GM19468 (cell line): ENCODE measurements around the gene NT5DC1.

ENCODE experiments used
- ATAC-seq: cut with Tn5 transposase; IDR thresholded peaks from one replicate; pipeline ENCODE4 v1.9.1; 2021; ENCODE audit warnings: mild to moderate bottlenecking, moderate library complexity, moderate number of reproducible peaks; ENCODE audit not compliant: unreplicated experiment; ENCODE audit errors: extremely low read depth

NT5DC1 gene

GRCh38 chr6:116127771-116128493 lies 27.3 kb downstream of the NT5DC1 start:
- no peak for ATAC-seq

- ATAC-seq: no peak
These were observed 32.8 kb downstream of the NT5DC1 start for GRCh38 chr6:116133453-116133852.

DNA sequence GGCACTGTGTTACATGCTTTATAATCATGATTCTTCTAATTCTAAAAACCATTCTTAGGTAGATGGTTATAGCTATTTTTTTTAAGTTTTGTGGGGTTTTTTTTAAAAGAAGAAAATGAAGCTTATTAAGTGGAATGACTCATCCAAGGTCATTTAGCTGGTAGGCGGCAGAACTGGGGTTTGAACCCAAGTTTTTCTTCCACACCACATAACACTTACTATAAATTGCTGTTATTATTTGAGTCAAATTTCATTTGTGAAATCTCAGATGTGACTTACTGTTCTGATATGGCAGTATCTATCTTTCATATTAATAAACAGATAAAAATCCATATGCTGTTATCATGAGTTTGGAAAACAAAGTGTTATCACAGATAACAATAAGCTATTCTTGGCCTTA lies 35.7 kb downstream of the NT5DC1 start:
- no peak for ATAC-seq

DNA sequence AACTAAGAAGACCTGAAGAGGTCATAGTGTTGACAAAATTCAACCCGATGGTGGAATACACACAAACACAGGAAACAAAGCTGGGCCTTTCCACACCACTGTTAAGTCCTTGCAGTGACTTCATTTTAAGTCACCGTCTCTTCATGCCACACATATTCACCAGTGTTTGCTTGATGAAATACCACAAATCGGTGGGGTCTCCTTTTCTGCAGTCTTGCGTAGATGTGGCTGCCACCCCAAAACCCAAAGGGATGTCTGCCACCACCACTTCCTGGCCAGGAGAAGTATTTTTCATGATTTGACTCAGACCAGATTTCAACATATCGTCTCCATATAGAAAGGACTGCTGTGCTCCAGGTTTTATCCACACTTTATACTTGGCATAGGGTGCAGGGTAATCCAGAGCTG lies 36.3 kb downstream of the NT5DC1 start:
- ATAC-seq: no peak

DNA sequence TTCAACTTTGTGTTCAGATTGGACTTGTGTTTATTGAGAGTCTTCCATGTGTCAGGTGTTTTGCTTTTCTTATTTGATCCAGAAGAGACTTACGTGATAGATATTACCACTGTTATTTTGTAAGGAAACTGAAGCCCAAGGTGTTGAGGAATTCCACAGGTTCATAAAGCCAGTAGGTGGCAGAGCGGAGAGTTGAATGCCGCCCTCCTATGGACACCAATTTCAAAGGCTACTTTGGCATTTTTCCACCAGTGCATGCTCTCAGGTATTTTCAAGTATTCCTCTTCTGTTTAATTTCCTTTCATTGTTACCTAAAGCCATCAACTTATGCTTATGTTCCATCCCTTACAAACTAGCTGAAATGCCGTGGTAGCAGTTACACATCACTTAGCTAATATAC lies 39.3 kb downstream of the NT5DC1 start:
- ATAC-seq: no peak

- ATAC-seq: no peak
These were observed 44.0 kb downstream of the NT5DC1 start for GRCh38 chr6:116144605-116145004.

DNA sequence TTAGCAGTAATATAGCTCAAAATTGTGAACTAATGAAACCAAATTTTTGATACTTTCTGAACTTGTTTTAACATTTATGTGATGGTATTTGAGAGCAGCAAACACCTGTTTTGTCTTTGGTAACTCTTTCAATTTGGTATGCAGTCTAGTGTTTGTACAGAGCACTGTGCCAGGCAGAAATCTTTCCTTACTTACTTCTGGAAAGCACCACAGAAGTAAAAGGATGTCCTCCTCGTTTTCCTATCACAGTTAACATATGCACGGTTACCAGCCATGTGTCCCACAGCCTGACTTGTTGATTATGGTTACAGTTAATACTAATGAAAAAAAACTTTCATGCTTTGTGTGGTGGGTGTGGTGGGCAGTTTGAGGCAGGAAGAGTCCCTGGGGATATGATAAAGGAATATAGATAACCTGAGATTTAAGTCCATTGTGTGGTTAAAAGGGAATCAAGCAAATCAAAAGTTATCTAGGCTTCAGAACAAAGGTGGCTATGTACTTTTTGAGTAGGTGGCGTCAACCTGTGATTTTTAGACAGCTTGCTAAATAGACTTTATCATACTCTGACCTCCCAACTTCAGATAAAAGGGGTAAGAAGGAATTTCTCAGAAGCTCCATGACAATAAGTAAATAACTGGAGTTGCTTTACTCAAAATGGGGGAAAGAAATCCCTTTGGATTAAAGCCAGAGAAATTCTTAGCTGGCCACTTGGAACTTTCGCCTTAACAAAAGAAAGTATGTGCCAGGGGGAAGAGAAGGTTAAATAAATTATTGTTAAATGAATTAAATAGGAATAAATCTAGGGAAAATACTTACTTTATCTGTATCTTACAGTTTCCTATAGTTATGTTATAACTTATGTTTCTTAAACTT lies 45.4 kb downstream of the NT5DC1 start:
- no peak for ATAC-seq

DNA sequence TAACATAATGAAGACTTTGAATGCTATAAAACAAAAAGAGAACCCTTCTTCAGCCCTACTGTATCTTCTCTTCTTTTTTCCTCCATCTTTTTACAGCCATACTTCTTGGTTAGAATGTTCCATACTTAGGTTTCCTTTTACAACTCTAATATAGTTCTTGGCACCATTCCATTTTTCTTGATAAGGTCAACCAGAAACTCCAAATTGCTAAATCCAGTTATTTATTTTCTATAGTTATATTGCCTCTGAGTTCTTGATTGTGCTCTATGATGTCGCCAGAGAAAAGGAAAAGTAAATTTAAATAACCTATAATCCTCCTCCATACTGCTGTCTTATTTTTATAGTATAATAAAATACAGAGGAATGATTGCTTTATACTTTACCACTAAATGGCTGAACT lies 52.0 kb downstream of the NT5DC1 start:
- no peak for ATAC-seq

- no peak for ATAC-seq
These were observed 54.2 kb downstream of the NT5DC1 start for GRCh38 chr6:116154887-116155286.

GRCh38 chr6:116156405-116157326 lies 56.0 kb downstream of the NT5DC1 start:
- no peak for ATAC-seq

DNA sequence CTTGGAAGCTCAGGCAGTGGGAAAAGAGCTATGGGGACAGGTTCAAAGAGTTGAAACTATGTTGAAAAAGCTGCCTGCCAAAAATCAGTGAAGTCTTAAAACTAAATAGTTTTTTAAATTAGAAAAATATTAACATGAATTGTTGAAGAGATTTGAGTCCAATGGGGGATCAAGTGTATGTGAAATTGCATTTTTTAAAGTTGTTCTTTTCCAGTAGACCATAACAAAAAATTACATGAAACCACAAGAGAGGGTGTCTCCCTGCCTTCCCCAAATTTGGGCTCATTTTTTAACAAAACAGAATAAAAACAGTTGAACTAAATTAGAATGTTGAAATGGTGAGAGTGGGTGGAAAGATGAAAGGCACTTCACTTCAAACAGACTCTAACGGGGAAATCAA lies 56.7 kb downstream of the NT5DC1 start:
- no peak for ATAC-seq

- no peak for ATAC-seq
These were observed 58.0 kb downstream of the NT5DC1 start for GRCh38 chr6:116158641-116159040.

GRCh38 chr6:116159782-116160524 lies 59.3 kb downstream of the NT5DC1 start:
- no peak for ATAC-seq

DNA sequence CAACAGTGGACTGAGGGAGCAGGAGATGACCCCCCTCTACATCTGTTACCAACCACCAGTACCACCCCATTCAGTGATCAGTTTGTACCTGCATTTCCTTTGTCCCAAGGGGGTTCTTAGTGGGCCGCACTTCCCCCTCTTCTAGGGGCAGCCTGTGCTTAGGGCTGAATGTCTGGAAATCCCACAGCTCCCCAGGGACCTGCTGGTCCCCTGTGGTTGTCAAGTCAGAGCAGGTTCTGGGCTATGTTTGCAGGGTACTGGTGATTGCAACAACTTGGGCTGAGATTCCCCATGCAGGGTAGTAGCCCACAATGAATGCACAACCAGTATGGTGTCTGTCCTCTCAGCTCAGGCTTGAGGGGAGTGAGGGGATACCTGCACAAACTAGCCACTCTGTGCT lies 64.9 kb downstream of the NT5DC1 start:
- no peak for ATAC-seq

DNA sequence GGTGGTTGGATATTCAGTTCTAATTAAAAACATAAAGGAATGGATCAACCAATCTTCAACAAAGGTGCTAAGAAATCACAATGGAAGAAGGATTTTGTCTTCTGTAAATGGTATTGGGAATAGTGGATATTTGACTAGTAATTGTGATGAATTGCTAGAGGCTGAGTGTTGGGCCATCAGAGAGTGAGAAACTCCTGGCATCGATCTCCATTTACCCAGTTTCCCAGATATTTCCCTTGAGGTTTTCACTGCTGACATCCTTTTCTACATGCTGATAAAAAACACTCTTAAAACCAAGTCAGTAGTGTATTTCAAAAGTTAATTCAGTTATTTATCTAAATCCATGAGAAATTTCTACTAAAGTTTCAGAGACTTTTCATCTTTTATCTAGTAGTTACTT lies 65.7 kb downstream of the NT5DC1 start:
- no peak for ATAC-seq

GRCh38 chr6:116168148-116168547 lies 67.5 kb downstream of the NT5DC1 start:
- no peak for ATAC-seq

GRCh38 chr6:116169880-116170279 lies 69.2 kb downstream of the NT5DC1 start:
- ATAC-seq: no peak

DNA sequence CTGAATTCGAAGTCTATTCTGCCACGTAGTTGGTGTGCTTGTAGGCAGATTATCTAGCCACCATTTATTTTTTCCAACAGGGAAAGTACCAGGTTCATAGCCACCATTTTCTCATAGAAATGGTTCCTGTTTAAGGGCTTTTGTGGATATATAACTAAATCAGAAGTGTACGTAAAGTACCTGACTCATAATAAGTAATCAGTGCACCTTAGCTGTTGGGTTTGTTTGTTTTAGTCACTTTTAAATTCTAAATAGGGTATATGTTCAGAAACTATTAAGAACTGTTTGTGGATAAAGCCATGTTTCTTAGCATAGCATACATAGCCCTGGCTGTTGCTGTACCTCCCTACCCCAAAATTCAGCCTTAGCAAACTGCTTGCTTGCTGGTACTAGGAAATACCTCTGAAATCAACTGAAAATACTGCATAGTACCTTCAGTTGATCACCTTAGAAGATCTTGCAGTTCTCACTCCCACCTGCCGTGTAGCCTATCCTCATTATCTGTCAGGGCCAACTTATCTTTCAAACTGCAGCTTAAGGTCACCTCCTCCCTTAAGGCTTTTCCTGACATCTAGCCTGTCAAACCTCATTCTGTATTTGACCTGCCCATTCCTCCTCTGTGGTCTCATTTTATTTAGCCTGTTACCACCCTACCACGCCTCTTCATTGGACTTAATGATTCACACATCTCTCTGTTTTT lies 69.9 kb downstream of the NT5DC1 start:
- no peak for ATAC-seq

DNA sequence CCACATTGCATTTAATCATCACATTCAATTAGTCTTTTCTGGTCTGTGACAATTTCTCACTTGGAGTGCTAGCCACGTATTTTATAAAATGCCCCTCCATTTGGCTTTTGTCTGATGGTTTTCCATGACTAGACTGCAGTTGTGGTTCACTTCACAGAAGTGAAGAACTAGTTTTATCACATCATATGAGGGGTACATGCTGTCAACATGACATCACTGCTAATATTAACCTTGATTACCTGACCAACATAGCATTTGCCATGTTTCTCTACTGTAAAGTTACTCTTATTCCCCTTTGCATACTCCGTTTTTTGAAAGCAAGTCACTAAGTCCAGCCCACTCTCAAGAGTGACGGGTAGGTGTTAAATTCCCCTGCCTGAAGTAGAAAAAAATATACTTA lies 73.3 kb downstream of the NT5DC1 start:
- ATAC-seq: no peak
